IMR-90 (cell line): ENCODE data around the gene ZNF581. TPM values are rescaled to one million over a fixed set of nuclear protein-coding genes. Genes with fewer than 3 reads are reported as not detected.

Experiments used
- ATAC-seq: fragments of 200-7000 bp; cut with Tn5 transposase; 2 replicates; pipeline ENCODE4 v1.9.1; 2020; ENCODE audit warnings: low read depth, mild to moderate bottlenecking, moderate library complexity
- BruUV-seq: library from RNA; stranded (reverse); fragments of 400-500 nt; replicated peaks from 2 replicates; lab custom pipeline; 2021; lab: Mats Ljungman, UMichigan
- CTCF ChIA-PET: fragments of 300-600 bp; formaldehyde crosslinking; extraction: SDS; loops from one replicate; lab custom pipeline; 2021; ENCODE audit warnings: antibody characterized with exemption; lab: Yijun Ruan, JAX
- POLR2A ChIA-PET: fragments of 300-600 bp; sonication (Branson Sonifier 250); formaldehyde crosslinking; loops from one replicate; lab custom pipeline; 2022; ENCODE audit warnings: antibody characterized with exemption; ENCODE audit not compliant: unreplicated experiment; lab: Charles Lee
- DNase-seq: peaks from one replicate; pipeline ENCODE4 v3.0.0; 2013
- H2AFZ ChIP-seq: replicated peaks from 2 replicates; pipeline ENCODE3; 2013; ENCODE audit warnings: low read length, mild to moderate bottlenecking; ENCODE audit not compliant: poor library complexity
- H2AK5ac ChIP-seq: 2 replicates; pipeline ENCODE4 v1.6.1; 2013; ENCODE audit warnings: low read depth, low read length, inconsistent platforms
- H2AK9ac ChIP-seq: replicated peaks from 2 replicates; pipeline ENCODE3; 2013; ENCODE audit warnings: mild to moderate bottlenecking, low read depth, low read length, moderate library complexity; ENCODE audit not compliant: poor library complexity
- H2BK120ac ChIP-seq: 2 replicates; pipeline ENCODE4 v1.6.1; 2013; ENCODE audit warnings: low read depth, low read length, inconsistent platforms
- H2BK15ac ChIP-seq: 3 replicates; pipeline ENCODE4 v1.6.1; 2013; ENCODE audit warnings: low read depth, low read length, inconsistent platforms
- H2BK20ac ChIP-seq: 2 replicates; pipeline ENCODE4 v1.6.1; 2013; ENCODE audit warnings: low read depth, mild to moderate bottlenecking, inconsistent platforms, low read length, moderate library complexity
- H2BK5ac ChIP-seq: 2 replicates; pipeline ENCODE4 v1.6.1; 2013; ENCODE audit warnings: mild to moderate bottlenecking, low read depth, low read length, inconsistent platforms; ENCODE audit not compliant: poor library complexity, severe bottlenecking
- H3K14ac ChIP-seq: replicated peaks from 2 replicates; pipeline ENCODE4 v1.6.1; 2013; ENCODE audit warnings: low read depth, low read length, inconsistent platforms
- H3K18ac ChIP-seq: 2 replicates; pipeline ENCODE4 v1.6.1; 2013; ENCODE audit warnings: low read depth, low read length, control low read depth
- H3K23ac ChIP-seq: 2 replicates; pipeline ENCODE4 v1.6.1; 2013; ENCODE audit warnings: low read depth, low read length, inconsistent platforms
- H3K27ac ChIP-seq: 2 replicates; pipeline ENCODE4 v1.5.1; 2013; ENCODE audit warnings: mild to moderate bottlenecking, control low read depth, low read length; ENCODE audit not compliant: insufficient read depth
- H3K27me3 ChIP-seq: 2 replicates; pipeline ENCODE4 v1.6.1; 2013; ENCODE audit warnings: low read length; ENCODE audit not compliant: control insufficient read depth, insufficient read depth
- H3K36me3 ChIP-seq: 2 replicates; pipeline ENCODE4 v1.6.1; 2013; ENCODE audit warnings: low read length, mixed read lengths; ENCODE audit not compliant: control insufficient read depth, insufficient read depth
- H3K4ac ChIP-seq: 2 replicates; pipeline ENCODE4 v1.6.1; 2013; ENCODE audit warnings: low read depth, low read length, inconsistent platforms
- H3K4me1 ChIP-seq: 2 replicates; pipeline ENCODE4 v1.6.1; 2013; ENCODE audit warnings: low read length, mixed read lengths; ENCODE audit not compliant: control insufficient read depth, insufficient read depth
- H3K4me2 ChIP-seq: 2 replicates; pipeline ENCODE4 v1.6.1; 2013; ENCODE audit warnings: low read depth, mild to moderate bottlenecking, control low read depth, low read length, moderate library complexity
- H3K4me3 ChIP-seq: 2 replicates; pipeline ENCODE4 v1.5.1; 2013; ENCODE audit warnings: low read depth, mild to moderate bottlenecking, control low read depth, low read length, moderate library complexity; ENCODE audit not compliant: insufficient read depth
- H3K56ac ChIP-seq: 2 replicates; pipeline ENCODE4 v1.6.1; 2013; ENCODE audit warnings: low read length, inconsistent platforms; ENCODE audit not compliant: insufficient read depth; ENCODE audit errors: extremely low read depth
- H3K79me1 ChIP-seq, 2 experiments: 2 replicates each; pipeline ENCODE4 v1.6.1; 2013; ENCODE audit warnings: low read length in 2 of 2, inconsistent platforms in 1 of 2, low read depth in 1 of 2
- H3K9ac ChIP-seq: 2 replicates; pipeline ENCODE4 v1.6.1; 2013; ENCODE audit warnings: low read depth, low read length, control low read depth
- H3K9me1 ChIP-seq: 2 replicates; pipeline ENCODE4 v1.6.1; 2013; ENCODE audit warnings: low read length, inconsistent platforms; ENCODE audit not compliant: insufficient read depth
- H3K9me3 ChIP-seq: 2 replicates; pipeline ENCODE4 v1.6.1; 2013; ENCODE audit warnings: low read length; ENCODE audit not compliant: control insufficient read depth, insufficient read depth
- H4K20me1 ChIP-seq: 2 replicates; pipeline ENCODE4 v1.6.1; 2013; ENCODE audit warnings: low read length, inconsistent platforms; ENCODE audit not compliant: insufficient read depth
- H4K5ac ChIP-seq: 2 replicates; pipeline ENCODE4 v1.6.1; 2013; ENCODE audit warnings: mild to moderate bottlenecking, low read depth, low read length, control low read depth
- H4K8ac ChIP-seq, 2 experiments: 2 replicates each; pipeline ENCODE4 v1.6.1; 2013; ENCODE audit warnings: low read depth in 2 of 2, low read length in 2 of 2, control low read depth in 1 of 2, inconsistent platforms in 1 of 2
- H4K91ac ChIP-seq: 2 replicates; pipeline ENCODE4 v1.6.1; 2013; ENCODE audit warnings: low read depth, low read length, inconsistent platforms; ENCODE audit not compliant: insufficient read depth
- BHLHE40 ChIP-seq: fragments of 150-350 bp; IDR thresholded peaks from 2 replicates; pipeline ENCODE4 v1.6.1; 2016; ENCODE audit warnings: mild to moderate bottlenecking, low read depth, low read length
- CEBPB ChIP-seq: IDR thresholded peaks from 2 replicates; pipeline ENCODE4 v1.6.1; 2012; ENCODE audit warnings: low read depth, low read length, improper control_type of control experiment
- WGBS, 2 experiments: methylation state at CpG; one replicate each; pipeline versions ENCODE4 v1.1.5 to v1.1.7; 2013; ENCODE audit warnings: missing lambda C conversion rate in 2 of 2; ENCODE audit not compliant: insufficient read length in 1 of 2; ENCODE audit errors: extremely low coverage in 2 of 2; 5-methylcytosine and 5-hydroxymethylcytosine counted together
- dilution Hi-C: fragments of 300-500 bp; cut with HindIII; formaldehyde crosslinking; loops from one replicate; pipeline ENCODE4 v1.14.3; 2018; ENCODE audit warnings: low sequenced_read_pairs; ENCODE audit not compliant: unreplicated experiment
- in situ Hi-C: fragments of 300-500 bp; cut with MboI; formaldehyde crosslinking; loops from 3 replicates; pipeline ENCODE4 v1.14.3; 2019; ENCODE audit warnings: low sequenced_read_pairs, inconsistent platforms, mixed read lengths
- intact Hi-C: fragments of 100-400 bp; cut with micrococcal nuclease; formaldehyde crosslinking; loops from 2 replicates; pipeline ENCODE4 v1.10.0; 2022
- polyA plus RNA-seq, 3 experiments: library from polyadenylated mRNA; depleted of rRNA; stranded (reverse); fragments of >200 nt; gene quantifications; 2 replicates each; pipeline ENCODE4 v1.2.3, GENCODE V29; 2012; ENCODE audit warnings: low replicate concordance in 1 of 3
- total RNA-seq: library from RNA; depleted of rRNA; stranded (reverse); fragments of >200 nt; gene quantifications from 2 replicates; pipeline ENCODE4 v1.2.3, GENCODE V29; 2012

ZNF581 gene
- total and polyA plus RNA-seq, 2 of the 4 experiments (the other 2 are of a cell fraction): 9.7 to 21.9 TPM

DNA sequence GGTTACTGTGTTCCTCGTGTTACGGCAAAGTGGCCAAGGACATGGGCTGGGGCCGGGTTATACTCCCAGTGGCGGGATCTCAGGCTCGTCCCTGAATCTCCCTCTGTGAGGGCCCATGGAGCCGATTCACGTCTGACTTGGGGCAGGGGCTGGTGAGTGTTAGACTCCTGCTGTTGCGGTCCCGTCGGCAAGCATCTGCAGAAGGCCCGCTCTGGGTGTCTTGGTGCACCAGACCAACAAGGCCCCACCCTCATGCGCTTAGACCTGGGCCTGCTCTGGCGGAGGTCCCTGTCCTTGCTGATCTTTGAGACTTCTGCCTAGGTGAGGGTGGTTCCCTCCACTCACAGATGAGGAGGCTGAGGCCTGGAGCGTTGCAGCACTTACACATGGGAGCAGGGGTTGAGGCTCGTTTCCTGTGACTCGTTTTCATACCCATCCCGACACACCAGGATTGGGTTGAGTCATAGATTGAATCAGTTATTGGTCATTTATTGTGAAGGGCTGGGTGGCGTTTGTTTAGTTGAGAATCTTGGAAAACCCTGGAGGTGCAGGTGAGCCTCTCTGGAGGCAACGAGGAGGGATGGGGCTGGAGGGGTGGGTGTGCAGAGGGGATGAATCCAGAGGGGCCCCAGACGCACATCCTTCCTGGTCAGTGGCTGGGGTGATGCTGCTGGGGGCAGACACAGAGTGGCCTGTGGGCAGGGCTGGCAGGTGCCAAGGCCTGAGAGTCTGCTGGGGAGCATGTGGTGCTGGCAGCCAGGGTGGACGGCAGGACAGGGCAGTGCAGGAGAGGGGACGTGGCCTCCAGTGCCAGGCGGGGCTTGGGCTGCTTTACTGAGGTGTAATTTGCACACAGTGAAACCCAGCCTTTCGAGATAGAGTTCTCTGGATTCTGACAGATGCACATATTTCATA lies 36.2 kb downstream of the ZNF581 start:
- POLR2A ChIA-PET: no interaction called here
- no peak overlapping the region for H2BK15ac ChIP-seq
- H3K27ac ChIP-seq: no peak overlapping the region
- no TSS peak for BruUV-seq
- H3K36me3 ChIP-seq: peaks cover 44% of the 10 kb centered on the region
- H3K9me3 ChIP-seq: no peaks in the 10 kb centered on the region
- in situ Hi-C loops: loop anchor here (25.0 kb wide), 1 partner anchor 458 kb away; the partner anchor contains the start of gene ZNF444
- peaks cover 23 to 74% of the 10 kb centered on the region in 2 experiments for H3K79me1 ChIP-seq
- dilution Hi-C loops: no loop called here
- peaks cover 69% of the 10 kb centered on the region for H4K20me1 ChIP-seq
- TF ChIP-seq BHLHE40 (no peak), CEBPB (peak; percentile 13; the same call in 1 of the 2 replicates)
- H2BK120ac ChIP-seq: no peak overlapping the region
- DNase-seq: peak; percentile 73
- no peak overlapping the region for H2AK5ac ChIP-seq
- CTCF ChIA-PET: no interaction called here
- no peak overlapping the region for H2AK9ac ChIP-seq
- H2AFZ ChIP-seq: peak overlapping the region; percentile 2
- H3K27me3 ChIP-seq: no peaks in the 10 kb centered on the region
- WGBS, 2 experiments: 83% methylated on average over 8 of the region's 24 CpGs; no CpG with 5 or more reads in 1 of the 2 experiments
- peaks cover 7% of the 10 kb centered on the region; the same call in 1 of the 2 replicates for H3K9me1 ChIP-seq
- H3K4me1 ChIP-seq: peaks cover 7% of the 10 kb centered on the region
- intact Hi-C loops: no loop called here
- H4K8ac ChIP-seq: no peak overlapping the region
- no peak overlapping the region for H3K18ac ChIP-seq
- no peak overlapping the region for H4K5ac ChIP-seq
- no peak overlapping the region for H4K91ac ChIP-seq
- H3K4ac ChIP-seq: no peak overlapping the region
- H3K23ac ChIP-seq: no peak overlapping the region
- H3K56ac ChIP-seq: no peak overlapping the region
- H3K4me2 ChIP-seq: no peak overlapping the region
- H3K4me3 ChIP-seq: no peak overlapping the region
- H2BK20ac ChIP-seq: no peak overlapping the region
- no peak overlapping the region for H3K9ac ChIP-seq
- no peak overlapping the region for H2BK5ac ChIP-seq
- no peak for ATAC-seq
- no peak overlapping the region for H3K14ac ChIP-seq
